K562 (cell line): ENCODE data around the gene NDUFAF3. TPM values are rescaled to one million over a fixed set of nuclear protein-coding genes. Genes with fewer than 3 reads are reported as not detected.

Experiments
- ARID1B ChIP-seq: fragments of 450-650 bp; IDR thresholded peaks from 2 replicates; pipeline ENCODE4 v1.6.1; 2016; ENCODE audit warnings: antibody characterized with exemption, mild to moderate bottlenecking, inconsistent platforms
- CBFA2T2 ChIP-seq: fragments of 450-650 bp; conservative IDR thresholded peaks from 2 replicates; pipeline ENCODE4 v1.6.1; 2017; ENCODE audit warnings: mild to moderate bottlenecking
- CBX2 ChIP-seq: fragments of 200-600 bp; sonication (generic); IDR thresholded peaks from one replicate; pipeline ENCODE4 v1.6.1; 2012; ENCODE audit warnings: mild to moderate bottlenecking, low read length, inconsistent platforms; ENCODE audit not compliant: insufficient read depth, poor library complexity, severe bottlenecking
- CC2D1A ChIP-seq: fragments of 450-650 bp; IDR thresholded peaks from 2 replicates; pipeline ENCODE4 v1.6.1; 2017; ENCODE audit warnings: mild to moderate bottlenecking
- CEBPB ChIP-seq: fragments of 450-650 bp; IDR thresholded peaks from 2 replicates; pipeline ENCODE4 v1.6.1; 2016; ENCODE audit warnings: missing genetic modification characterization, missing compliant biosample characterization
- CREB1 ChIP-seq, 2 experiments: sonication (generic) in 1 of 2; formaldehyde crosslinking in 1 of 2; IDR thresholded peaks; 2 replicates each; pipeline versions ENCODE4 v1.6.1 to v1.8.0; 2012 to 2022; ENCODE audit warnings: inconsistent platforms in 1 of 2, mild to moderate bottlenecking in 1 of 2, missing genetic modification reagents in 1 of 2, moderate library complexity in 1 of 2
- CSDE1 ChIP-seq, 2 experiments: fragments of 450-650 bp; IDR thresholded peaks; 2 replicates each; pipeline ENCODE4 v1.6.1; 2016; ENCODE audit warnings: mild to moderate bottlenecking in 1 of 2
- FOSL1 ChIP-seq: fragments of 200-800 bp; sonication (Bioruptor generic); conservative IDR thresholded peaks from 2 replicates; pipeline ENCODE4 v1.6.1; 2016; ENCODE audit warnings: missing genetic modification characterization, missing compliant biosample characterization
- GATA2 ChIP-seq: sonication (generic); formaldehyde crosslinking; IDR thresholded peaks from 2 replicates; pipeline ENCODE4 v1.4.0; 2020; ENCODE audit warnings: mild to moderate bottlenecking, missing genetic modification reagents
- GTF2A2 ChIP-seq: IDR thresholded peaks from 2 replicates; pipeline ENCODE4 v1.6.1; 2016; ENCODE audit warnings: mild to moderate bottlenecking, missing genetic modification characterization, missing compliant biosample characterization
- MAX ChIP-seq: sonication (generic); formaldehyde crosslinking; IDR thresholded peaks from 2 replicates; pipeline ENCODE4 v1.9.0; 2022; ENCODE audit warnings: mild to moderate bottlenecking, missing genetic modification reagents
- MYNN ChIP-seq, 2 experiments: sonication (generic); formaldehyde crosslinking in 1 of 2; IDR thresholded peaks; 2 replicates each; pipeline versions ENCODE4 v1.5.0 to v1.6.1; 2016 to 2020; ENCODE audit warnings: antibody characterized with exemption in 1 of 2, missing genetic modification reagents in 1 of 2
- NEUROD1 ChIP-seq: fragments of 150-350 bp; IDR thresholded peaks from 2 replicates; pipeline ENCODE4 v1.6.1; 2014; ENCODE audit warnings: borderline replicate concordance, low read length, low read depth; ENCODE audit not compliant: partially characterized antibody
- POLR2AphosphoS2 ChIP-seq: IDR thresholded peaks from 2 replicates; pipeline ENCODE4 v1.6.1; 2012; ENCODE audit warnings: low read length, improper control_type of control experiment
- POLR2G ChIP-seq: fragments of 200-400 bp; formaldehyde crosslinking; IDR thresholded peaks from 2 replicates; pipeline ENCODE4 v1.6.1; 2017; ENCODE audit warnings: low read depth, mild to moderate bottlenecking, antibody characterized with exemption, low read length, moderate library complexity
- RBFOX2 ChIP-seq: fragments of 200-400 bp; formaldehyde crosslinking; IDR thresholded peaks from 2 replicates; pipeline ENCODE4 v1.6.1; 2017; ENCODE audit warnings: low read depth, mild to moderate bottlenecking, low read length, moderate library complexity
- RBM25 ChIP-seq: fragments of 200-400 bp; formaldehyde crosslinking; IDR thresholded peaks from 2 replicates; pipeline ENCODE4 v1.6.1; 2018; ENCODE audit warnings: low read length, low read depth, moderate library complexity; ENCODE audit not compliant: severe bottlenecking
- SOX6 ChIP-seq: fragments of 450-650 bp; IDR thresholded peaks from 2 replicates; pipeline ENCODE4 v1.6.1; 2014; ENCODE audit warnings: mild to moderate bottlenecking
- TEAD4 ChIP-seq, 2 experiments: sonication (generic) in 1 of 2; formaldehyde crosslinking in 1 of 2; IDR thresholded peaks; 2 replicates each; pipeline versions ENCODE4 v1.6.1 to v1.8.0; 2012 to 2022; ENCODE audit warnings: borderline replicate concordance in 1 of 2, inconsistent platforms in 1 of 2, low read length in 1 of 2, mild to moderate bottlenecking in 1 of 2, missing genetic modification reagents in 1 of 2
- ZNF12 ChIP-seq: sonication (generic); formaldehyde crosslinking; IDR thresholded peaks from 2 replicates; pipeline ENCODE4 v1.4.0; 2020; ENCODE audit warnings: mild to moderate bottlenecking, missing genetic modification reagents
- ZNF583 ChIP-seq: fragments of 250-450 bp; sonication (Bioruptor Pico); IDR thresholded peaks from 2 replicates; pipeline ENCODE4 v1.4.0; 2020
- polyA plus RNA-seq, 8 experiments: library from polyadenylated mRNA; depleted of rRNA in 4 of 8; stranded (reverse) in 5 of 8; unstranded in 3 of 8; fragments of >200 nt; fragmentation: Nextera tagmentation in 2 of 8; fragmentation: Illumina TruSeq in 1 of 8; extraction: Ambion mirVana in 2 of 8; extraction: Trizol in 1 of 8; gene quantifications; 2 replicates each; pipeline versions ENCODE4 v1.2.1 to v1.2.3, GENCODE V29; 2011 to 2014; ENCODE audit warnings: inconsistent platforms in 1 of 8, missing spikeins in 1 of 8
- total RNA-seq, 7 experiments: library from RNA; depleted of rRNA in 6 of 7; stranded (reverse); fragments of >200 nt in 6 of 7; fragmentation: Illumina TruSeq in 2 of 7; extraction: Trizol in 2 of 7; gene quantifications; 2 replicates each; pipeline versions ENCODE4 v1.2.1 to v1.2.3, GENCODE V29; 2011 to 2021; ENCODE audit warnings: low replicate concordance in 1 of 7
- TF ChIP-seq, protein P1 (sequence below), 2 experiments: fragments of 150-350 bp in 1 of 2; IDR thresholded peaks; 2 replicates each; pipeline ENCODE4 v1.6.1; 2012 to 2016; ENCODE audit warnings: low read depth in 2 of 2, low read length in 2 of 2, mild to moderate bottlenecking in 1 of 2, moderate library complexity in 1 of 2
- TF ChIP-seq, protein P2 (sequence below): fragments of 450-650 bp; formaldehyde crosslinking; IDR thresholded peaks from 2 replicates; pipeline ENCODE4 v1.4.0; 2022; ENCODE audit warnings: missing genetic modification characterization

Gene NDUFAF3
- total and polyA plus RNA-seq, 9 of the 15 experiments (the other 6 are each of a cell fraction or from before 2014, with no cell fraction given): 17.0 to 127 (median 36.3) TPM

DNA sequence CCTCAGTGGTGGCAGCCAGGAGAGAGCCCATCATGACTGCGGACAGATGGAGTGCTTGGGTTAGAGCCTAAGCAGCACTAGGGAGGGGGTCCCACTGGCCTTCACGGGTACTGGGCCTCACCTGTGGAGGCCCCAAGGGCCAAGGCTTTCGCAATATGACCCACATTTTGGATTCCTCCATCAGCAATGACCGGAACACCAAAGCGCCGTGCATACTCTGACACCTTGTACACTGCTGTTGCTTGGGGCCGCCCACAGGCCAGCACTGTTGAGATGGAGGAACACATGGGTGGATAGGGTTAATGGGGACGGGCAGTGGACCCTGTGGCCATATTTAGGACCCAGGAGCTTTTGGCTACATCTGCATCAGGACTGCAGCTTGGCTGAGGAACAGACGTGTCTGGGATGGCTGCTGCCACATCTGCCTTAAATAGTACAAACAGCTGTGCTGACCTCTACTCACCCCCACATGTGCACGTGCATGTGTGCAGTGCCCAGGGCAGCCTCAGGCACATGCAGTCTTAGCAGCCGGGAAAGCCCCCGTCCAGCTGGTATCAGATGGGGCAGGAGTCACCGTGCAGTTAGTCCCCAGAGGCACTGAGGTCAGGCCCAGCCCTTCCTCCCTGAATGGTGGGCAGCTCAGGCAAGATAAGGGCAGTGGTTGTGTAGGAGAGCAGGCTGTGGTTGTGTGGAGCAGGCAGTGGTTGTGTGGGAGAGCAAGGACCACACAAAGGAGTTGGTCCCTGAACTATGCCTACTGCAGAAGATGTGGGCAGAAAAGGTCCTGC is 3.3 kb downstream of the NDUFAF3 start (continued):
- TF ChIP-seq, protein P1, sequence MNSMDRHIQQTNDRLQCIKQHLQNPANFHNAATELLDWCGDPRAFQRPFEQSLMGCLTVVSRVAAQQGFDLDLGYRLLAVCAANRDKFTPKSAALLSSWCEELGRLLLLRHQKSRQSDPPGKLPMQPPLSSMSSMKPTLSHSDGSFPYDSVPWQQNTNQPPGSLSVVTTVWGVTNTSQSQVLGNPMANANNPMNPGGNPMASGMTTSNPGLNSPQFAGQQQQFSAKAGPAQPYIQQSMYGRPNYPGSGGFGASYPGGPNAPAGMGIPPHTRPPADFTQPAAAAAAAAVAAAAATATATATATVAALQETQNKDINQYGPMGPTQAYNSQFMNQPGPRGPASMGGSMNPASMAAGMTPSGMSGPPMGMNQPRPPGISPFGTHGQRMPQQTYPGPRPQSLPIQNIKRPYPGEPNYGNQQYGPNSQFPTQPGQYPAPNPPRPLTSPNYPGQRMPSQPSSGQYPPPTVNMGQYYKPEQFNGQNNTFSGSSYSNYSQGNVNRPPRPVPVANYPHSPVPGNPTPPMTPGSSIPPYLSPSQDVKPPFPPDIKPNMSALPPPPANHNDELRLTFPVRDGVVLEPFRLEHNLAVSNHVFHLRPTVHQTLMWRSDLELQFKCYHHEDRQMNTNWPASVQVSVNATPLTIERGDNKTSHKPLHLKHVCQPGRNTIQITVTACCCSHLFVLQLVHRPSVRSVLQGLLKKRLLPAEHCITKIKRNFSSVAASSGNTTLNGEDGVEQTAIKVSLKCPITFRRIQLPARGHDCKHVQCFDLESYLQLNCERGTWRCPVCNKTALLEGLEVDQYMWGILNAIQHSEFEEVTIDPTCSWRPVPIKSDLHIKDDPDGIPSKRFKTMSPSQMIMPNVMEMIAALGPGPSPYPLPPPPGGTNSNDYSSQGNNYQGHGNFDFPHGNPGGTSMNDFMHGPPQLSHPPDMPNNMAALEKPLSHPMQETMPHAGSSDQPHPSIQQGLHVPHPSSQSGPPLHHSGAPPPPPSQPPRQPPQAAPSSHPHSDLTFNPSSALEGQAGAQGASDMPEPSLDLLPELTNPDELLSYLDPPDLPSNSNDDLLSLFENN (IDR thresholded peaks at IDR 0.05; ENCODE audit: low read depth in 2 of 2, low read length in 2 of 2): no peak
- TF ChIP-seq, protein P2, sequence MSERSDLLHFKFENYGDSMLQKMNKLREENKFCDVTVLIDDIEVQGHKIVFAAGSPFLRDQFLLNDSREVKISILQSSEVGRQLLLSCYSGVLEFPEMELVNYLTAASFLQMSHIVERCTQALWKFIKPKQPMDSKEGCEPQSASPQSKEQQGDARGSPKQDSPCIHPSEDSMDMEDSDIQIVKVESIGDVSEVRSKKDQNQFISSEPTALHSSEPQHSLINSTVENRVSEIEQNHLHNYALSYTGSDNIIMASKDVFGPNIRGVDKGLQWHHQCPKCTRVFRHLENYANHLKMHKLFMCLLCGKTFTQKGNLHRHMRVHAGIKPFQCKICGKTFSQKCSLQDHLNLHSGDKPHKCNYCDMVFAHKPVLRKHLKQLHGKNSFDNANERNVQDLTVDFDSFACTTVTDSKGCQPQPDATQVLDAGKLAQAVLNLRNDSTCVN (CRISPR knock-in tag): 0 out of 2 replicates have a peak, but pooled peaks have one; percentile 5
- TF ChIP-seq MYNN (IDR thresholded peaks at IDR 0.05) (peak; percentile 12; the same call in 1 of the 2 replicates), MYNN (CRISPR knock-in tag; IDR thresholded peaks at IDR 0.05) (no peak), CBX2 (no peak), CC2D1A (no peak), CEBPB (peak; percentile 57), ARID1B (0 out of 2 replicates have a peak, but pooled peaks have one; percentile 17), ZNF583 (CRISPR knock-in tag) (no peak), CSDE1 (IDR thresholded peaks at IDR 0.05) (no peak), POLR2G (peak; percentile 70; the same call in 1 of the 2 replicates), POLR2AphosphoS2 (peak; percentile 89), CREB1 (IDR thresholded peaks at IDR 0.05) (0 out of 2 replicates have a peak, but pooled peaks have one; percentile 7), CREB1 (CRISPR knock-in tag; IDR thresholded peaks at IDR 0.05) (no peak), GTF2A2 (tag) (no peak), CBFA2T2 (0 out of 2 replicates have a peak, but pooled peaks have one; percentile 24), TEAD4 (IDR thresholded peaks at IDR 0.05; ENCODE audit: low read length) (peak; percentile 33; the same call in 1 of the 2 replicates), TEAD4 (CRISPR knock-in tag; IDR thresholded peaks at IDR 0.05; ENCODE audit: borderline replicate concordance) (no peak), SOX6 (no peak), MAX (CRISPR knock-in tag) (peak; percentile 71), ZNF12 (CRISPR knock-in tag) (no peak), FOSL1 (no peak), GATA2 (0 out of 2 replicates have a peak, but pooled peaks have one; percentile 24), RBFOX2 (peak; percentile 70), NEUROD1 (no peak), RBM25 (no peak)
